Measurements from ENCODE around the gene DPH2. TPM values are rescaled to one million over a fixed set of nuclear protein-coding genes. Genes with fewer than 3 reads are reported as not detected.

Gene DPH2
- total and polyA plus RNA-seq, 2 of the 8 experiments (the other 6 are each of a cell fraction or from before 2014, with no cell fraction given), result 64.9 to 92.1 TPM

DNA sequence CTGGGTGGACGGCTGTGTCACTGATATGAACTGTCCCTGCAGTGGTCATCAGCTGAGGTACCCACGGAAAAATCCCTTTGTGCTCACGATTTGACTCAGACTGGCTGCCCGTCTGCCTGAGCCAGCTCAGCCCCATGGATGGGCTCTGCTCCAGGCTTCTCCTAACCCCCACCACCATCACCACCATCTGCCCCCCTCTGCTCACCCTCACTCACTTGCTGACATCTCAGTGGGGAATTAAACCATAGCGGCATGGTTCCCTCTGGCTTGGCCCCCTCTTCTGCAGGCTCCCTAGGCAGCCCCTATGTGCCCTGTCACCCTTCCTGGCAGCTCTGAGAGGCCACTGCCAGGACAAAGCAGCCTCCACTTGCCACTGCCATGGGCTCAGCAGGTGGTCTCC is 44.1 kb downstream of the DPH2 start:
- H2BK120ac ChIP-seq (replicated peaks; ENCODE audit: low read depth, low read length), result no peak overlapping the region
- FAIRE-seq (no peak), DNase-seq (ENCODE audit: low read depth in 1 of 2, low spot score in 2 of 2) (no peak)
- H3K56ac ChIP-seq (replicated peaks; ENCODE audit: insufficient read length, low read depth, low read length), result no peak overlapping the region
- H2BK5ac ChIP-seq (ENCODE audit: low read depth, low read length), result no peak overlapping the region
- TF ChIP-seq BCL11A (IDR thresholded peaks at IDR 0.05; ENCODE audit: low read depth in 2 of 2, low read length in 2 of 2) (no peak), SP1 (IDR thresholded peaks at IDR 0.05; ENCODE audit: low read depth, low read length) (no peak)
- no peak overlapping the region for H3K9ac ChIP-seq (replicated peaks in 1 of 4; ENCODE audit: extremely low read depth in 1 of 4, low read depth in 3 of 4, low read length in 3 of 4)
- H2AFZ ChIP-seq (ENCODE audit: low read length), result no peak overlapping the region
- ChIA-PET CTCF (ENCODE audit: partially characterized antibody) (interaction anchor here (0.9 to 16.6 kb wide), 4 partner anchors 11 to 34 kb away, joined by 4 to 252 read pairs (median 156); partner anchors contain the start of gene SLC6A9), POLR2A (ENCODE audit: partially characterized antibody) (interaction anchor here (0.6 to 27.1 kb wide), 7 partner anchors 4 to 54 kb away, joined by 3 to 544 read pairs (median 4); partner anchors contain the start of gene SLC6A9)
- H3K18ac ChIP-seq (ENCODE audit: extremely low read depth, low read length), result no peak overlapping the region
- H2BK15ac ChIP-seq (ENCODE audit: low read length), result no peak overlapping the region
- H3K27ac ChIP-seq (ENCODE audit: low read depth, low read length), result no peak overlapping the region
- no peak overlapping the region for H4K8ac ChIP-seq (ENCODE audit: extremely low read depth, insufficient read depth, low read length)
- no peak overlapping the region for H3K4ac ChIP-seq (replicated peaks; ENCODE audit: insufficient read length, low read depth, low read length)
- no peak overlapping the region for H2BK12ac ChIP-seq (ENCODE audit: low read depth, low read length)
- H3K27me3 ChIP-seq (replicated peaks in 1 of 4; ENCODE audit: control insufficient read depth in 3 of 4, extremely low read depth in 1 of 4, insufficient read depth in 3 of 4, low read length in 3 of 4), result no peaks in the 10 kb centered on the region
- no peak overlapping the region for H3K23ac ChIP-seq (ENCODE audit: insufficient read length)
- no peaks in the 10 kb centered on the region for H3K9me3 ChIP-seq (ENCODE audit: insufficient read depth in 2 of 2, low read depth in 1 of 2, low read length in 1 of 2)
- 91% methylated on average over 5 of the region's 5 CpGs; no CpG with 5 or more reads in 1 of the 2 experiments for WGBS, 2 experiments (ENCODE audit: extremely low coverage in 1 of 2, insufficient coverage in 1 of 2, insufficient read length in 1 of 2, insufficient replicate concordance in 2 of 2, low coverage in 1 of 2, low lambda C conversion rate in 2 of 2, missing lambda C conversion rate in 1 of 2)
- H3K4me2 ChIP-seq (ENCODE audit: insufficient read depth in 1 of 2, low read depth in 2 of 2, low read length in 2 of 2), result no peak overlapping the region
- peaks cover 0 to 8% (median 2%) of the 10 kb centered on the region in 4 experiments; a peak in 3 of 7 replicates for H3K4me1 ChIP-seq (replicated peaks in 1 of 4; ENCODE audit: control insufficient read depth in 3 of 4, insufficient read depth in 4 of 4, low read length in 3 of 4)
- H3K79me2 ChIP-seq (ENCODE audit: control insufficient read depth in 1 of 2, insufficient read depth in 2 of 2, low read length in 2 of 2), result no peaks in the 10 kb centered on the region
- no peak overlapping the region for H4K5ac ChIP-seq (ENCODE audit: insufficient read length, low read depth, low read length)
- peaks cover 0 to 2% (median 0%) of the 10 kb centered on the region in 4 experiments; a peak in 1 of 8 replicates for H3K36me3 ChIP-seq (ENCODE audit: control insufficient read depth in 2 of 4, insufficient read depth in 4 of 4, low read length in 3 of 4)
- peaks cover 0 to 6% of the 10 kb centered on the region in 2 experiments for H4K20me1 ChIP-seq (replicated peaks in 1 of 2; ENCODE audit: control insufficient read depth in 1 of 2, insufficient read depth in 2 of 2, low read length in 2 of 2)
- H2BK20ac ChIP-seq (ENCODE audit: low read length), result no peak overlapping the region
- H3K23me2 ChIP-seq (ENCODE audit: low read depth, low read length), result no peaks in the 10 kb centered on the region
- no peak overlapping the region for H4K91ac ChIP-seq (replicated peaks; ENCODE audit: insufficient read length, low read length)
- no peak overlapping the region for H3K4me3 ChIP-seq (ENCODE audit: extremely low read depth in 1 of 4, insufficient read depth in 2 of 4, low read depth in 3 of 4, low read length in 4 of 4)
- no peak overlapping the region for H3K14ac ChIP-seq (ENCODE audit: insufficient read length)
- H2AK5ac ChIP-seq (ENCODE audit: low read depth, low read length), result no peak overlapping the region
- H3K79me1 ChIP-seq (ENCODE audit: low read depth, low read length), result no peaks in the 10 kb centered on the region

Measured in H1 (cell line).